ENCODE results near the gene JPT1. TPM values are rescaled to one million over a fixed set of nuclear protein-coding genes. Genes with fewer than 3 reads are reported as not detected.
"Not testable (repeated sequence)": the region's sequence is repeated elsewhere in the genome, so short reads cannot be mapped to it uniquely, and the experiment has no call there.

JPT1 gene
- total and polyA plus RNA-seq, 2 experiments from 2014 or later: 136 to 209 TPM

DNA sequence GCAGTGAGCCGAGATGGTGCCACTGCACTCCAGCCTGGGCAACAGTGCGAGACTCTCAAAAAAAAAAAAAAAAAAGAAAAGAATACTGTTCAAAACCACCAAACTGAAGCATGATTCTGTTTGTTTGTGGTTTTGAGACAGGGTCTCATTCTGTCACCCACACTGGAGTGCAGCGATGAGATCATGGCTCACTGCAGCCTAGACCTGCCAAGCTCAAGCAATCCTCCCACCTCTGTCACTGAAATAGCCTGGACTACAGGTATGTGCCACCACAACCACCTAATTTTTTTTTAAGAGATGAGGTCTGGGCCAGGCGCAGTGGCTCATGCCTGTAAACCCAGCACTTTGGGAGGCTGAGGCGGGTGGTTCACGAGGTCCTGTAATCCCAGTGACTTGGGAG is 24.1 kb upstream of the JPT1 start:
- H3K27ac ChIP-seq: no peak overlapping the region
- H3K36me3 ChIP-seq: peaks cover 37% of the 10 kb centered on the region

GRCh38 chr17:75176625-75177024 is 22.3 kb upstream of the JPT1 start:
- no peaks in the 10 kb centered on the region for H3K27me3 ChIP-seq
- peaks cover 50% of the 10 kb centered on the region for H3K36me3 ChIP-seq
- no peaks in the 10 kb centered on the region for H3K9me3 ChIP-seq (ENCODE audit: low read depth)
- no peak overlapping the region for H3K4me3 ChIP-seq
- H3K27ac ChIP-seq: no peak overlapping the region
- no peak for DNase-seq (ENCODE audit: low read depth in 1 of 2, low spot score in 1 of 2)
- TF ChIP-seq, protein P1, sequence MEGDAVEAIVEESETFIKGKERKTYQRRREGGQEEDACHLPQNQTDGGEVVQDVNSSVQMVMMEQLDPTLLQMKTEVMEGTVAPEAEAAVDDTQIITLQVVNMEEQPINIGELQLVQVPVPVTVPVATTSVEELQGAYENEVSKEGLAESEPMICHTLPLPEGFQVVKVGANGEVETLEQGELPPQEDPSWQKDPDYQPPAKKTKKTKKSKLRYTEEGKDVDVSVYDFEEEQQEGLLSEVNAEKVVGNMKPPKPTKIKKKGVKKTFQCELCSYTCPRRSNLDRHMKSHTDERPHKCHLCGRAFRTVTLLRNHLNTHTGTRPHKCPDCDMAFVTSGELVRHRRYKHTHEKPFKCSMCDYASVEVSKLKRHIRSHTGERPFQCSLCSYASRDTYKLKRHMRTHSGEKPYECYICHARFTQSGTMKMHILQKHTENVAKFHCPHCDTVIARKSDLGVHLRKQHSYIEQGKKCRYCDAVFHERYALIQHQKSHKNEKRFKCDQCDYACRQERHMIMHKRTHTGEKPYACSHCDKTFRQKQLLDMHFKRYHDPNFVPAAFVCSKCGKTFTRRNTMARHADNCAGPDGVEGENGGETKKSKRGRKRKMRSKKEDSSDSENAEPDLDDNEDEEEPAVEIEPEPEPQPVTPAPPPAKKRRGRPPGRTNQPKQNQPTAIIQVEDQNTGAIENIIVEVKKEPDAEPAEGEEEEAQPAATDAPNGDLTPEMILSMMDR (IDR thresholded peaks at IDR 0.05; ENCODE audit: low read depth, low read length): no peak
- H3K4me1 ChIP-seq (ENCODE audit: low read depth): peaks cover 9% of the 10 kb centered on the region

More for the DNA sequence above, 24.1 kb upstream of the JPT1 start:
- DNase-seq (ENCODE audit: low read depth in 1 of 2, low spot score in 1 of 2): no peak
- H3K27me3 ChIP-seq: no peaks in the 10 kb centered on the region
- no peaks in the 10 kb centered on the region for H3K9me3 ChIP-seq (ENCODE audit: low read depth)
- TF ChIP-seq, protein P1 (IDR thresholded peaks at IDR 0.05; ENCODE audit: low read depth, low read length): no peak
- no peak overlapping the region for H3K4me3 ChIP-seq
- H3K4me1 ChIP-seq (ENCODE audit: low read depth): peaks cover 9% of the 10 kb centered on the region

DNA sequence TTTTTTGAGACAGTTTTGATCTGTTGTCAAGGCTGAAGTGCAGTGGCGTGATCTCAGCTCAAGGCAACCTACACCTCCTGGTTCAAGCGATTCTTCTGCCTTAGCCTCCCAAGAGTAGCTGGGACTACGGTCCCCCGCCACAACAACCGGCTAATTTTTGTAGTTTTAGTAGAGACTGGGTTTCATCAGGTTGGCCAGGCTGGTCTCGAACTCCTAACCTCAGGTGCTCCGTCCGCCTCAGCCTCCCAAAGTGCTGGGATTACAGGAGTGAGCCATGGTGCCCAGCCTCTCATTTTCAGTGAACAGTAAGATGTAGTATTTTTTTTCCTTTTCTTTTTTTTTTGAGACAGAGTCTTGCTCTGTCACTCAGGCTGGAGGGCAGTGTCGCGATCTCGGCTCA is 20.7 kb upstream of the JPT1 start:
- TF ChIP-seq, protein P1 (IDR thresholded peaks at IDR 0.05; ENCODE audit: low read depth, low read length): no peak

GRCh38 chr17:75173526-75173925 is 19.2 kb upstream of the JPT1 start:
- TF ChIP-seq, protein P1 (IDR thresholded peaks at IDR 0.05; ENCODE audit: low read depth, low read length): no peak

More for the DNA sequence above, 20.7 kb upstream of the JPT1 start:
- Histone ChIP-seq H3K9me3 (ENCODE audit: low read depth) (no peaks in the 10 kb centered on the region), H3K4me3 (no peak overlapping the region), H3K36me3 (peaks cover 52% of the 10 kb centered on the region), H3K27ac (no peak overlapping the region), H3K27me3 (no peaks in the 10 kb centered on the region), H3K4me1 (ENCODE audit: low read depth) (no peaks in the 10 kb centered on the region)
- DNase-seq (ENCODE audit: low read depth in 1 of 2, low spot score in 1 of 2): no peak

DNA sequence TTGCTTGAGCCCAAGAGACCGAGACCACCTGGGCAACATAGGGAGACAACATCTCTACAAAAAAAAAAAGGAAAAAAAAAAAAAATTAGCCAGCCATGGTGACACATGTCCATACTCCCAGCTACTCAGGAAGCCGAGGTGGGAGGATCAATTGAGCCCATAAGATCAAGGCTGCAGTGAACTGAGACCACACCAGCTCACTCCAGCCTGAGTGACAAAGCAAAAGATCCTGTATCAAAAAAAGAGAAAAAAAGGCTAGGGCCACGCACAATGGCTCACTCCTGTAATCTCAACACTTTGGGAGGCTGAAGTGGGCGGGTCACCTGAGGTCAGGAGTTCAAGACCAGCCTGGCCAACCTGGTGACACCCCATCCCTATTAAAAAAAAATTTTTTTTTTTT is 14.7 kb upstream of the JPT1 start:
- H3K36me3 ChIP-seq: peaks cover 37% of the 10 kb centered on the region
- TF ChIP-seq, protein P1 (IDR thresholded peaks at IDR 0.05; ENCODE audit: low read depth, low read length): no peak
- H3K4me3 ChIP-seq: no peak overlapping the region

More at GRCh38 chr17:75173526-75173925, 19.2 kb upstream of the JPT1 start:
- Histone ChIP-seq H3K4me3 (no peak overlapping the region), H3K9me3 (ENCODE audit: low read depth) (no peaks in the 10 kb centered on the region), H3K27ac (no peak overlapping the region), H3K4me1 (ENCODE audit: low read depth) (no peaks in the 10 kb centered on the region), H3K36me3 (peaks cover 49% of the 10 kb centered on the region), H3K27me3 (no peaks in the 10 kb centered on the region)
- DNase-seq (ENCODE audit: low read depth in 1 of 2, low spot score in 1 of 2): no peak

DNA sequence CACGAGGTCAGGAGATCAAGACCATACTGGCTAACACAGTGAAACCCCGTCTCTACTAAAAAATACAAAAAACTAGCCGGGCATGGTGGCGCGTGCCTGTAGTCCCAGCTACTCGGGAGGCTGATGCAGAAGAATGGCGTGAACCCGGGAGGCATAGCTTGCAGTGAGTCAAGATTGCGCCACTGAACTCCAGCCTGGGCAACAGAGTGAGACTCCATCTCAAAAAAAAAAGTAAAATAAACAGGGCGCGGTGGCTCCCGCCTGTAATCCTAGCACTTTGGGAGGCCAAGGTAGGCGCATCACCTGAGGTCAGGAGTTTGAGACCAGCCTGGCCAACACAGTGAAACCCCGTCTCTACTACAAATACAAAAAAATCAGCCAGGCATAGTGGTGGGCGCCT is 10.3 kb upstream of the JPT1 start:
- H3K4me3 ChIP-seq; DNase-seq (ENCODE audit: low read depth in 1 of 2, low spot score in 1 of 2); H3K27me3 ChIP-seq; H3K27ac ChIP-seq; H3K4me1 ChIP-seq (ENCODE audit: low read depth); H3K9me3 ChIP-seq (ENCODE audit: low read depth): not testable (repeated sequence)
- peaks cover 17% of the 10 kb centered on the region for H3K36me3 ChIP-seq

More for the DNA sequence above, 14.7 kb upstream of the JPT1 start:
- Histone ChIP-seq H3K27ac (no peak overlapping the region), H3K27me3 (no peaks in the 10 kb centered on the region), H3K4me1 (ENCODE audit: low read depth) (no peaks in the 10 kb centered on the region), H3K9me3 (ENCODE audit: low read depth) (no peaks in the 10 kb centered on the region)
- no peak for DNase-seq (ENCODE audit: low read depth in 1 of 2, low spot score in 1 of 2)
